Stomach (tissue), 9 donors: ENCODE results near the gene TPST2. TPM values are rescaled to one million over a fixed set of nuclear protein-coding genes. Genes with fewer than 3 reads are reported as not detected.

ENCODE experiments used
- DNase-seq, 2 donors: peaks; one replicate each; pipeline versions ENCODE4 v3.0.0 to v3.0.0-alpha.2; 2013 to 2019
- H3K27ac ChIP-seq, 5 donors: fragments of 200-600 bp in 4 of 5; sonication (generic) in 4 of 5; one replicate each; pipeline ENCODE4 v1.5.1; 2013 to 2019; ENCODE audit warnings: mild to moderate bottlenecking in 1 of 5, moderate library complexity in 1 of 5
- H3K27me3 ChIP-seq, 3 donors: fragments of 200-600 bp; sonication (generic); one replicate each; pipeline ENCODE4 v1.5.1; 2017 to 2019; ENCODE audit warnings: mixed run types in 1 of 3
- H3K36me3 ChIP-seq, 4 donors: fragments of 200-600 bp; sonication (generic); 1 replicate in 3 of 4; 2 replicates in 1 of 4; pipeline ENCODE4 v1.5.1; 2016 to 2019
- H3K4me1 ChIP-seq, 4 donors: fragments of 200-600 bp; sonication (generic); one replicate each; pipeline ENCODE4 v1.5.1; 2016 to 2019
- H3K4me3 ChIP-seq, 4 donors: fragments of 200-600 bp; sonication (generic) in 3 of 4; one replicate each; pipeline ENCODE4 v1.5.1; 2016 to 2019; ENCODE audit warnings: mild to moderate bottlenecking in 1 of 4
- H3K9me3 ChIP-seq, 4 donors: fragments of 200-600 bp; sonication (generic); one replicate each; pipeline ENCODE4 v1.5.1; 2016 to 2019
- CTCF ChIP-seq, 7 experiments: fragments of 450-650 bp in 4 of 7; fragments of 200-600 bp in 3 of 7; sonication (generic) in 3 of 7; IDR thresholded peaks; one replicate each; pipeline ENCODE4 v1.5.1; 2016 to 2019; ENCODE audit warnings: antibody characterized with exemption in 7 of 7, control low read depth in 2 of 7, mild to moderate bottlenecking in 1 of 7
- EP300 ChIP-seq: sonication (generic); formaldehyde crosslinking; IDR thresholded peaks from one replicate; pipeline ENCODE4 v1.6.1; 2017; ENCODE audit warnings: antibody characterized with exemption
- POLR2A ChIP-seq, 4 donors: fragments of 450-650 bp; IDR thresholded peaks; one replicate each; pipeline ENCODE4 v1.6.1; 2016; ENCODE audit warnings: antibody characterized with exemption in 4 of 4, control low read depth in 2 of 4, mild to moderate bottlenecking in 1 of 4, moderate library complexity in 1 of 4
- POLR2AphosphoS5 ChIP-seq, 3 donors: sonication (generic); formaldehyde crosslinking; IDR thresholded peaks; one replicate each; pipeline ENCODE4 v1.6.1; 2016; ENCODE audit warnings: antibody characterized with exemption in 3 of 3
- WGBS, 5 donors: extraction: QIAGEN DNeasy Blood & Tissue Kit in 3 of 5; methylation state at CpG; one replicate each; pipeline versions ENCODE4 v1.1.5 to v1.1.7; 2013 to 2018; 5-methylcytosine and 5-hydroxymethylcytosine counted together
- intact Hi-C: fragments of 100-400 bp; cut with DNase I; formaldehyde crosslinking; loops from one replicate; pipeline ENCODE4 v1.15.1; 2023; ENCODE audit warnings: low total_unique reads
- polyA plus RNA-seq, 3 donors: library from polyadenylated mRNA; stranded (reverse); fragments of 200-250 nt; gene quantifications; one replicate each; pipeline ENCODE4 v1.2.3, GENCODE V29; 2013
- total RNA-seq, 5 donors: library from RNA; depleted of rRNA; stranded (reverse); fragments of >200 nt; gene quantifications; one replicate each; pipeline versions ENCODE4 v1.1.0 to v1.2.3, GENCODE V29; 2014 to 2016
- donor health status: healthy with polysubstance abuse.
- donor health status: Bipolar disorder and iron deficiency.
- donor health status: healthy.

The TPST2 gene
- total and polyA plus RNA-seq, 8 donors, result 5.3 to 88.3 (median 10.4) TPM

- no peaks in the 10 kb centered on the region for H3K27me3 ChIP-seq
- H3K36me3 ChIP-seq, result peaks cover 0 to under 1% (median under 1%) of the 10 kb centered on the region in 4 donors
- no peaks in the 10 kb centered on the region for H3K9me3 ChIP-seq
- H3K4me3 ChIP-seq, result no peak overlapping the region
- intact Hi-C loops, result no loop called here
- peaks cover 0 to 8% (median 0%) of the 10 kb centered on the region in 4 donors for H3K4me1 ChIP-seq
- TF ChIP-seq POLR2A (IDR thresholded peaks at IDR 0.05) (no peak), POLR2AphosphoS5 (IDR thresholded peaks at IDR 0.05) (no peak), CTCF (IDR thresholded peaks at IDR 0.05) (no peak), EP300 (no peak)
- H3K27ac ChIP-seq, result no peak overlapping the region
- 89 to 94% (median 92%) methylated on average over 4 of the region's 4 CpGs for WGBS, 5 donors
- DNase-seq, result no peak
These were observed 42.1 kb downstream of the TPST2 start for GRCh38 chr22:26547837-26548236.

- Histone ChIP-seq H3K4me1 (peaks cover 0 to 8% (median 0%) of the 10 kb centered on the region in 4 donors), H3K9me3 (no peaks in the 10 kb centered on the region), H3K27me3 (no peaks in the 10 kb centered on the region), H3K36me3 (peaks cover 0 to 5% (median 2%) of the 10 kb centered on the region in 4 donors), H3K4me3 (no peak overlapping the region), H3K27ac (no peak overlapping the region)
- 75 to 87% (median 82%) methylated on average over 7 of the region's 7 CpGs for whole genome bisulfite sequencing, 5 donors
- intact Hi-C loops, result no loop called here
- TF ChIP-seq EP300, result no peak
- no peak for TF ChIP-seq POLR2AphosphoS5 (IDR thresholded peaks at IDR 0.05)
- no peak for TF ChIP-seq POLR2A (IDR thresholded peaks at IDR 0.05)
- TF ChIP-seq CTCF (IDR thresholded peaks at IDR 0.05), result no peak
- no peak for DNase-seq
These were observed 42.5 kb downstream of the TPST2 start for GRCh38 chr22:26547426-26547825.

GRCh38 chr22:26546282-26546681, 43.6 kb downstream of the TPST2 start:
- Histone ChIP-seq H3K27ac (no peak overlapping the region), H3K27me3 (no peaks in the 10 kb centered on the region), H3K36me3 (peaks cover 0 to 12% (median 6%) of the 10 kb centered on the region in 4 donors), H3K4me3 (no peak overlapping the region), H3K9me3 (no peaks in the 10 kb centered on the region), H3K4me1 (peaks cover 0 to 8% (median 0%) of the 10 kb centered on the region in 4 donors)
- TF ChIP-seq POLR2AphosphoS5 (IDR thresholded peaks at IDR 0.05) (no peak), EP300 (no peak), CTCF (IDR thresholded peaks at IDR 0.05) (no peak), POLR2A (IDR thresholded peaks at IDR 0.05) (no peak)
- WGBS, 5 donors, result 74 to 94% (median 82%) methylated on average over 2 to 5 of the region's 5 CpGs
- intact Hi-C loops, result no loop called here
- no peak for DNase-seq

GRCh38 chr22:26545827-26546226, 44.1 kb downstream of the TPST2 start:
- WGBS, 5 donors, result 84 to 91% (median 87%) methylated on average over 5 of the region's 5 CpGs
- Histone ChIP-seq H3K27ac (no peak overlapping the region), H3K4me3 (no peak overlapping the region), H3K9me3 (no peaks in the 10 kb centered on the region), H3K27me3 (no peaks in the 10 kb centered on the region), H3K36me3 (peaks cover 0 to 16% (median 11%) of the 10 kb centered on the region in 4 donors), H3K4me1 (peaks cover 0 to 8% (median 0%) of the 10 kb centered on the region in 4 donors)
- TF ChIP-seq CTCF (IDR thresholded peaks at IDR 0.05) (no peak), POLR2AphosphoS5 (IDR thresholded peaks at IDR 0.05) (no peak), POLR2A (IDR thresholded peaks at IDR 0.05) (no peak)
- intact Hi-C loops, result no loop called here
- no peak for DNase-seq
